CD4-positive, alpha-beta T cell treated with Interleukin-2 at 100 ng/mL for 4 hours (primary cell): ENCODE measurements around the gene SELENOM.
"Not testable (repeated sequence)": the region's sequence is repeated elsewhere in the genome, so short reads cannot be mapped to it uniquely, and the experiment has no call there.

Experiments
- DNase-seq: peaks from one replicate; pipeline ENCODE4 v3.0.0-alpha.2; 2020; ENCODE audit warnings: low spot score

The SELENOM gene

GRCh38 chr22:31130873-31131272 is 23.5 kb upstream of the SELENOM start:
- no peak for DNase-seq

DNA sequence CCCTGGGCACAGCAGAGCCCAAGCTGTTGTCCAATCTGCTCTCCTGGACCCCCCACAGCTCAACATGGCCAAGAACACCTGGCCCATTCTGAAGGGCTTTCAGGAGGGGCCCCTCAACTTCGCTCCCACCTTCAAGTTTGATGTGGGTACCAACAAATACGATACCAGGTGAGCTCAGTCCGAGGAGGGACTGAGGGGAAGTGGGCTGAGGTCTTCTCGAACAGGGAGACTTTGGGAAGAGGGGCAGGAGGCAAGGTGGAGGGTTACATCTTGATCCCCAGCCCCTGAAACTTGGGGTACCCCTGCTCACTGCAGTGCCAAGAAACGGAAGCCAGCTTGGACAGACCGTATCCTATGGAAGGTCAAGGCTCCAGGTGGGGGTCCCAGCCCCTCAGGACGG is 20.8 kb upstream of the SELENOM start:
- no peak for DNase-seq

- DNase-seq: no peak
Measured at GRCh38 chr22:31127181-31127772, 19.9 kb upstream of the SELENOM start.

GRCh38 chr22:31126869-31127175 is 19.5 kb upstream of the SELENOM start:
- no peak for DNase-seq

- DNase-seq: no peak
Measured at GRCh38 chr22:31126128-31126868, 18.9 kb upstream of the SELENOM start.

GRCh38 chr22:31125521-31126117 is 18.3 kb upstream of the SELENOM start:
- no peak for DNase-seq

DNA sequence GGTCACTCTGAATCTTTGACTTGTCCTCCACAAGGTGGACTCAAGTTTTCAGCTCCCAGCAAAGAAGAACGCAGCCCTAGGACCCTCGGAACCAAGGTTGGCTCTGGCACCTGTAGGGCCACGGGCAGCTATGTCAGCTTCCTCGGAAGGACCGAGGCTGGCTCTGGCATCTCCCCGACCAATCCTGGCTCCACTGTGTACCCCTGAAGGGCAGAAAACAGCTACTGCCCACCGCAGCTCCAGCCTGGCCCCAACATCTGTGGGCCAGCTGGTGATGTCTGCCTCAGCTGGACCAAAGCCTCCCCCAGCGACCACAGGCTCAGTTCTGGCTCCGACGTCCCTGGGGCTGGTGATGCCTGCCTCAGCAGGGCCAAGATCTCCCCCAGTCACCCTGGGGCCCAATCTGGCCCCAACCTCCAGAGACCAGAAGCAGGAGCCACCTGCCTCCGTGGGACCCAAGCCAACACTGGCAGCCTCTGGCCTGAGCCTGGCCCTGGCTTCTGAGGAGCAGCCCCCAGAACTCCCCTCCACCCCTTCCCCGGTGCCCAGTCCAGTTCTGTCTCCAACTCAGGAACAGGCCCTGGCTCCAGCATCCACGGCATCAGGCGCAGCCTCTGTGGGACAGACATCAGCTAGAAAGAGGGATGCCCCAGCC is 17.6 kb upstream of the SELENOM start:
- DNase-seq: no peak

- DNase-seq: no peak
Measured at GRCh38 chr22:31124290-31124689, 16.9 kb upstream of the SELENOM start.

DNA sequence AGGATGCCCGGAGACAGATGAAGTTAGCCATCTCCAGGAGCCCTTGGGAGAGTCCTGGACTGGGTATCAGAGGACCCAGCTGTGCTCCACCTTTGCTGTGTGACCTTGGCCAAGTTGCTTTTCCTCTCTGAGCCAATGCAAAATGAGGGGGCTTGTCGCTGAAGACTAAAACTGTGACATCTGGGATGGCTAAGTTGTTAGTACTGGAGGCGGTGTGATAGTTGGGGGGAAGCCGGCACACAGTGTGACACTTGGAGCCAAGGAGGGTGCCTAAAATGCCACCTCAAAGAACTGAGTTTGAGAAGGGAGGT is 15.9 kb upstream of the SELENOM start:
- no peak for DNase-seq

- no peak for DNase-seq
Measured at GRCh38 chr22:31122532-31123291, 15.3 kb upstream of the SELENOM start, which contains the start of gene INPP5J. TSS of gene INPP5J (plus strand) at chr22:31122966. CDS start at chr22:31123015, 49 bp downstream.

DNA sequence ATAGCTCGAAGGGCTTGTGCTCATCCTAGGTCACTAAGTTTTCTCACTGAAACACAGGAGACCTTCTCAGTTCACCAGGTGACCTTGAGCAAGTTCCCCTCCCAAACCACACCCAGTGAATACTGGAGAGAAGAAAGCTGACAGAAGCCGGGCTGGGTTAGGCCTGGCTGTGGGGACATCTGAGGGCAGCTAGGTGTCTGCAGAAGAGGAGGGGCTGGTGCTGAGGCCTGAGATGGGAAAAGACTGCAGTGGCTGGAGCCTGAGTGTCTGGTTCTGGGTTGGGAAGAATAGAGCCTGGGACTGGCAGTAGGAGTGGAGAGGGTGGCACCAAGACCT is 14.8 kb upstream of the SELENOM start:
- no peak for DNase-seq

DNA sequence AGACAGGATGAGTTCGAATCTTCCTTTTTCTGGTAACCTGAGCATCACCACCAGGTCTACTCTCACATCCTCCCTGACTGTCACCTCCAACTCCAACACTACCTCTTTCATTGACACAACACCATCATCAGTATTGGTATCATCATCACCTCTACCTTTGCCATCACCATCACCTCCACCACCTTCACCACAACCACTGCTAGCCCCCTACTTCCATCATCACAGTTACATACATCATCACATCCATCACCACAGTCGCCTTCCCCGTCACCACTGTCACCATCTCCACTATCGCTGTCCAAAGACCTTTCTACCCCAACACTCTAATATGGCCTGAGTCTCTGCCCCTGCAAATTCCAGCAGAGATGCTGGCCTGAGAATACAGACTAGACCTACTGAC is 14.0 kb upstream of the SELENOM start:
- no peak for DNase-seq

DNA sequence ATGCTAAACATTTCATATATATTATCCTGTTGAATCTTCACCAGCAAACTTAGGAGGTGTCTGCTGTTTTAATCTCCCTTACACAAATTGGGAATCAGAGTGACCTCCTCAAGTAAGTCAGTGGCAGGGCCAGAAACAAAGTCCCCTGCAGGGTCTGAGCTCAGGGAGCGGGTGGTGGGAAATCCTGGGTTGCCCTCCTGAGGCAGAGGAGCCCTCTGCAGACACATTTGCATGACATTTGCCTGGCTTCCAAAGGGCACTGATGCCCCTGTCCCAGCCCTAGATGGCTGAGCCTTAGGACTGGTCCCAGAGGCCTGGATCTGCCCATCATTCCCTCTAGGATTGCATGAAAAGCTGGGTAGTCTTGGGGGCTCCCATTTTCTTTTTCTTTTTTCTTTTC is 13.3 kb upstream of the SELENOM start:
- no peak for DNase-seq

DNA sequence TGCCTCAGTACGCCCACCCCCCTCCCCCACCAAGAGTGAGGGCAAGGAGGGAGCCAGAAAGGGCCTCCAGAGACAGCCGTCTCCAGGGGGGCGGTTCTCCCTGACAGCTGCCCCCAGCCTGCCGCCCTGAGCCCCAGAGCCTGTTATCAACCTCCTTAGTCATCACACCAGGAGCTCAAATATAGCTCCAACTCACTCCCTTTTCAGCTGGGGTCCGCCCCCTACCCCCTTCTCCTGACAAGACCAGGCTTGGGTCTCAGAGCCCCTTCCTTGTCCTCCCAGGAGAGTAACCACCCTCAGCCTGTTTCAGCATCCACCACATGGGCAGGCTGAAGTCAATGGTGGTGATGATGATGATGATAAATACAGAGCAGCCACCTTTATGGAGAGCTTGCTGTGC is 12.9 kb upstream of the SELENOM start:
- DNase-seq: no peak

DNA sequence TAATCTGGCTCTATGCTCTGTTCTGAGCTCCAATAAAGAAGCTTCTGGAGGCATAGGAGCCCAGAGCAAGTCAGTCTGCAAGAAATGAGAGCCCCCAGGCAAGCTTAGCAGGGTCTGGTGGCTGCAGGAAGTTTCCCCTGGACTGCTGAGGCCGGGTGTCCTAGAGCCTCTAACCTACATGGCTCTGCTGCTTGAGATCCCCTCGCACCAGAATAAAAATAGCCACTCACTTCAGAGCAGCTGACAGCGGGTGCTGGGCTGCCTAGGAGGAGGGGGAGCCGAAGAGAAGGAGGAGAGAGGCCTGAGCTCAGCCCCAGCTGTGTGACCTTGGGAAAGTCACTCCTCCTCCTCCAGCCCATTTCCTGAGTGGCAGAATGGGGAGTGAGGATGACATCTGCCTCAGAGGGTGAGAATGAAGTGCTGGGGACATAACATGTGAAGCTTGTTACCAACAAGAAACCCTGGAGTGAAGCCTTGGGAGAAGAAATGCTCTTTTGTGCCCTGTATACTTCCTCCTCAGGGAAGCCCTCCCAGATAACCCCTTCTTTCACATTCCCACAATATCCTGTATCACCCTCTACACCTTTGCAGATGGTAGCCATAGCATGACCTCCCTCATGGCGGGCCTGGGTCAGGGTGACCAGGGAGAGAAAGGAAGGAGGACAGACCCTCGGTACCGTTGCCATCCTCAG is 11.8 kb upstream of the SELENOM start:
- no peak for DNase-seq

DNA sequence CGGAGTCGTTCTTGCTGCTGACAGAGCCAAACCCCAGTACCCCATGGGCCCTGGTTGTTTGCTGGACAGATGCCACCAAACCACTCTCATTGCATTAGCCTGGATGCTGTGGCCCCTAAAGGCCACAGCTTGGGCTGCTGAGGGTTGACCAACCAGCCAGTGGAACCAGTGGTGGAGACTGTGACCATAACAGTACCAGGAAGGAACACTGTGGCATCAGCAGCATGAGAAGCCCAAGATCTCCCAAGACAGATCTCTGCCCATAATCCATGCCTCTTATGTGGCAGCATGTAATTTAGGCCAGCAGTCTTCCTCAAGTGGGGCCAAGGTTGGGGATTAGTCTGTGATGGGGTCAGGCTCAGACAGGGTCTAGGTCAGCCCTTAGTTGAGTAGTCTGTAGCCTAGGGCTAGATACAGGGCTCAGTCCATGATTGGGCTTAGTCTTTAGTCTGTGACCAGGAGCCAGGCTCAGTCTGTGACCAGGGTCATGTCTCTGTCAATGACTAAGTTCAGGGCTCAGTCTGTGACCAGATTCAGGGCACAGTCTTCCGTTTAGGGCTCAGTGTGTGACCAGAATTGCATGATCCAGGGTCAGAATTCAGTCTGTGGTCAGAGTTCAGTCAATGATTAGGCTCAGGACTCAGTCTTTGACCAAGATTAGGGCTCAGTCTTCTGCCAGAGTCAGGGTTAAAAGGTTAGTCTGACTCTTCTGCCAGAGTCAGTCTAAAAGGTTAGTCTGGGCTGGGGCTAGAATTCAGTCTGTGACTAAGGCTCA is 10.9 kb upstream of the SELENOM start:
- no peak for DNase-seq

DNA sequence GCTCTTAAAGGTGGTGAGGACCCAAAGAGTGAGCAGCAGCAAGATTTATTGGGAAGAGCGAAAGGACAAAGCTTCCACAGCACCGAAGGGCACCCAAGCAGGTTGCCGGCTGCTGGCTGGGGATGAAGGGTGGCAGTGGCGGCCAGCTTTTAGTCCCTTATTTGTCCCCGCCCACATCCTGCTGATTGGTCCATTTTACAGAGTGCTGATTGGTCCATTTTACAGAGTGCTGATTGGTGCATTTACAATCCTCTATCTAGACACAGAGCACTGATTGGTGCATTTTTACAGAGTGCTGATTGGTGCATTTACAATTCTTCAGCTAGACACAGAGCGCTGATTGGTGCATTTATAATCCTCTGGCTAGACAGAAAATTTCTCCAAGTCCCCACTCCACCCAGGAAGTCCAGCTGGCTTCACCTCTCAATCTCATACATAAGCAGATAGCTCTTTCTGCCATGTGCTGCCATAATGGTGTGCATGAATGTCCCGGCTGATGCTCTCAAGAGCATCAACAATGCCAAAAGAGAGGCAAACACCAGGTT is 5.3 kb upstream of the SELENOM start:
- not testable (repeated sequence) for DNase-seq

DNA sequence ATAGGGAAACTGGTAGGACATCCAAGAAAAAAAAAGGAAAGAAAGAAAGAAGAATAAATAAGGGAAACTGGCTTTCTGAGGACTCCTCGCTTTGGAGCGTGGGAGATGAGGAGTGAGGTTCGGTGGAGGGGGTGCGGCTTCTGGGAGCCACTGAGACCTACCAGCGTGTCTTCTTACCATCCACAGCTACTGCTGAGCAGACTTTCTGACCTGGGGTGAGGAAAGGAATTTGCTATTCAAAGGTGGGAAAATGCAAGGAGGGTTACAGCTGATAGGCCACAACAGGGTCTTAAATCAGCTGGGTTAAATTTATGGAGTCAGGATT is 488 bp upstream of the SELENOM start:
- DNase-seq: no peak

DNA sequence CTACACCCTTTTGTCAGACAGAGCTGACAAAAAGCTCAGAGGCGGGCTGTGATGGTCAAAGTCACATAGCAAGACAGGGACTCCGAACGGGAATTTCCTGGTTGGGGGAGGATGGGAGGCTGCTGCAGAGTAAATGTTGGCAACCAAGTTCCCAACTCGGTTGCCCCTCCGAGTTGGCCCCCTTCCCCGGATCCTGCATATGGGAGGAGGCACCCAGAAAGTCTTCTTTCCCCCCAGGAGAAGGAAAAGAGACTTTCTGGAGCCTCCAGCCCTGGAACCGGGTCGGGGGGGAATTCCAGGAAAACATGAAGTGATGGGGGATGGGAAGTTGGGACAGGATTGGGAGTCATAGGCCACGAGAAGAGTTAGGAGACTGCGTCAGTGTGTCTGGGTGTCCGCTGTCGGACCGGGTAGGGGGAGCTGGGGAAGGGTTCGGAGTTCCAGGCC is 614 bp downstream of the SELENOM start:
- DNase-seq: no peak

GRCh38 chr22:31106001-31106571 is 1.3 kb downstream of the SELENOM start:
- DNase-seq: no peak
